ENCODE results near the gene MARCKSL1.
"Not testable (repeated sequence)": the region's sequence is repeated elsewhere in the genome, so short reads cannot be mapped to it uniquely, and the experiment has no call there.

MARCKSL1 gene

GRCh38 chr1:32332290-32333079 is 3.5 kb downstream of the MARCKSL1 start:
- DNase-seq (ENCODE audit: low read depth) = no peak

GRCh38 chr1:32331549-32331948 is 4.5 kb downstream of the MARCKSL1 start:
- DNase-seq (ENCODE audit: low read depth) = no peak

DNA sequence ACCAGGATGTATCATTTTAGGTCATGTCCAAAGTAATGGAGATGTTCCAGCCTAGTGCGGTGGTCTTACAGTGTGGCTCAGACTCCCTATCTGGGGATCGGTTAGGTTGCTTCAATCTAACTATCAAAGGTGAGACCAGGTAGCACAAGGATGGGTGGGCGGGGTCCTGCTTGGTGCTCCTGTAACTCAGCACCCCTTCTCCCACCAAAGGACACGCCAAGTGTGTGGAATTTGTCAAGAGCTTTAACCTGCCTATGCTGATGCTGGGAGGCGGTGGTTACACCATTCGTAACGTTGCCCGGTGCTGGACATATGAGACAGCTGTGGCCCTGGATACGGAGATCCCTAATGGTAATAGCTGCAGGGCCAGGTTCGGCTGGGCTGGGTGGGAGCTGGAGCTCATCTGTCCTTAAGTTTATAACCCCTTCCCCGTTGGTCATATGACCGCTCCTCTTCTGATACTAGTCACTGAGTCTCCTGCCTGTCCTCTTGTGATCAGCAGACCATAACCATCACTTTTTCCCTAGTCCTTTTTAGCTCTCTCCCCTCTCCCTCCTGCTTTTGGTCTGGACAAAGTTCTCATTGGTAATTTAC is 5.4 kb downstream of the MARCKSL1 start:
- no peak for DNase-seq (ENCODE audit: low read depth)

DNA sequence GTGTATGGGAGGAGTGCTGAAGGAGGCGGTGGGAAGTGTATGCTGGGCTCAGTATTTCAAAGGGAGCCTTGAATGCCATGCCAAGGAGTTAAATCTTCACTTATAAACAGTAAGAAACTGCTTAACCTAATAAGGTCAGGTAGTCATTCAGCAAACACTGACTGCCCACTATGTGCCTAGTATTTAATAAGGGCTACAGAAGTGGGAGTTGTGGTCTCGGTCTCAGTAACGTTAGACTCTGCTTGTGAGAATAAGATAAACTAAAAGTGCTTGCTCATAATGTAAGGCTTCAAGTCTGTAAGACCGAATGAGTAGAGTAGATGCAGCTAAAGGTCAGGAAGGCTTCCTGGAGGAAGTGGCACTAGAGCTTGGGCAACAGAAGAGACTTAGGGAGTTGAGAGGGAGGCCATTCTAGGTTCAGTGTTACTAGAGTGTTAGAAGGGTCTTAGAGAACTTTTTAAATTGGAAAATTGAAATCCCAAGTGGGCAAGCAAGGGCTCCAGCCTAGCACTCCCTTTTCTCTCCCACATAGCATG is 6.0 kb downstream of the MARCKSL1 start:
- no peak for DNase-seq (ENCODE audit: low read depth)

- DNase-seq (ENCODE audit: low read depth) = no peak
Measured at GRCh38 chr1:32327204-32327603, 8.8 kb downstream of the MARCKSL1 start.

DNA sequence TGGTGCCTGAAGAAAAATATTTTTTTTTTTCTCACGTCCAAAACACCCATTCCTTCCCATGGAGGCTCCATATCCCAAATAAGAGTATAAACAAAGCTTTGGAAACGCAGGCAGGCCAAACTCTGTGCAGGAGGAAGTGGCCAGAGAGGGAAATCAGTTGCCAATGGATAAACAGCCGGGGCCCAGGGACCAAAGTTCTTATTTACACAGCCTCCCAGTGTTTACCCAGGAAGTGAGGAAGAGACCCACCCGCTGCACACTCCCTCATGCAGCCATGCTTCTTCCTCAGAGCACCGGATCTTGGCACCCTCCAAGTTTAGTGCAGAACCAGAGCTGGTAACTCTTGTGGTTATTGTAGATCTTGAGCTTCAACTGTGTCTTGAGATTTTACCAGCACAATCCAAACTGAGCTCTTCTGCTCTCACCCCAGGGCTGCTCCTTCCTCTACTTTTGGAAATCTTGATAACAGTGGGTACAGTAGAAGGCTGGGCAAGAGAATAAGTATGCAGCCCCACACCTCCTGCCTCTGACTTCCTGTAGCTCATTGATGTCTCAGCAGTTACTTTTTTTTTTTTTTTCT is 14.2 kb downstream of the MARCKSL1 start:
- peak; percentile 16 for DNase-seq (ENCODE audit: low read depth)

GRCh38 chr1:32318127-32318869 is 17.7 kb downstream of the MARCKSL1 start:
- DNase-seq (ENCODE audit: low read depth) = no peak

DNA sequence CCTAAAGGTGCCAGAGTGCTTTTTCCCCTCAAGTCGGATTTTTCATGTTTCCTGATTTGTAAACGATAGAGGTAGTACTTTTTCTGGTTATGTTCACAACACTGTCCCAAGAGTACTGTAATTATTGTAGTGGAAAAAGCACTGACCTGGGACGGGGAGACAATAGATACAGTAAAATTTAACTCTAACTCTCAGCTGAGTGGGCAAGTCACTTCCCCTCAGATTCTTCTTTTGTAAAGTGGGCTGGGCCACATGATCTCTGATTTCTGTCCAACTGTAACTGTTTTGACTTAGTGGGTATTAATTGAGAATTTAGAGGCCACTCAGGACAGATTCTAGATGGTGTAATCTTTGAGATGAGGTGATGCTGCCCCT is 19.1 kb downstream of the MARCKSL1 start:
- DNase-seq (ENCODE audit: low read depth) = no peak

DNA sequence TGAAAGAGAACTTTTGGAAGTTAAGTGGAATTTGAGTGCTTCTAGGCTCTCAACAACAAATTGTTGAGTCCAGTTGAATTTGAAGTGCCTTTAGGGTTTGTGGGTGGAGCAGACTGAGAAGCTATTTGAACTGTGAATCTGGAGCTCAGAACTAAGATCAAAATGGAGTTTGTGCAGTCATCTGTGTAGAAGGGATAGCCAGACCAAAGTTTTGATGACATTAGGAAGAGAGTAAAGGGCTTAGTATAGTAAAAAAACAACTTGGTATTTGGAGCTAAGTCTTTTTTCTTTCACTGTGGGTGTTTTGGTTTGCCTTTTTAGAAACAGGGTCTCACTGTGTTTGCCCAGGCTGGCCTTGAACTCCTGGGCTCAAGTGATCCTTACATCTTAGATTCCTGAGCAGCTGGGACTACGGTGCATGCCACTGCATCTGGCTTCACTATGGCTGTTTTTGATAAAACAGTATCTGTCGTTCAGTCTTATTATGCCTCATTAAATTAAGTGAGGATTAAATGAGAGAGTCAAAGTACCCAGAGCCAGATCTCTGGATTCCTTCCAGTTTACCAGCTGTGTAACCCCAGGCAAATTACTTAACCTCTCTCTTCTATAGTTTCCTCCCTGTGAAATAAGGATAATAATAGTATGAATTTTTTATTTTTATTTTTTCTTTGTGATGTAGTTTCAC is 24.2 kb downstream of the MARCKSL1 start:
- no peak for DNase-seq (ENCODE audit: low read depth)

DNA sequence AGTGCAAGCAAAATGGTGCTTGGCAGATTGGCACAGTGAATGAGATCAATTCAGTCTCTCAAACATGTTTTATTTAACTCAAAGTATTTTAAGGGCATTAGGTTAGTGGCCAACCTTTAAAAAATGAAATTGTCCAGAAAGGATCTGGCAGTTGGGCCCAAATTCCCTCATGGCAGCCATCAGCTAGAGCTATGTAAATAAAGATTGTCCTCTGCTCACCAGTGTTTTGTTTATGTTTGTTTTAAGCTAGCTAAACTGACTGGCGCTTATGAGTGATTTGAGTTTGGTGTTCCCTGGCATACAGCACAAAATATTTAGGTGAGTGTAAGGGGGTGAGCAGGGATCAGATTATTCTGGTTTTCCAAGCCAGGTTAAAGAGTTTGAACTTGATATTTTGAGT is 26.1 kb downstream of the MARCKSL1 start:
- no peak for DNase-seq (ENCODE audit: low read depth)

- DNase-seq (ENCODE audit: low read depth) = no peak
Measured at GRCh38 chr1:32307324-32307723, 28.7 kb downstream of the MARCKSL1 start.

DNA sequence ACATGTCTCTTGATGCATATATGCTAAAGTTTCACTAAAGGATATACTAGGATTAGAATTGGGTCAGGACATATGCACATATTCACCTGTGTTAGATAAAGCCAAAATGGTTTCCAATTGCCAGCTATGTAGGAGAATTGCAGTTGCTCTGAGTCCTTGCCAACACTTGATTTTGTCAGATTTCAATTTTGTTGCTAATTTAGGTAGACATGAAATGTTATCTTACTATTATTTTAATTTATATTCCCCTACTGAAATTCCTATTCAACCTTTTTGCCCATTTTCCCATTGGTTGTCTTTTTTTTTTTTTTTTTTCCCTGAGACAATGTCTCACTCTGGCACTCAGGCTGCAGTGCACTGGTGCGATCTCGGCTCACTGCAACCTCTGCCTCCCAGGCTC is 30.7 kb downstream of the MARCKSL1 start:
- DNase-seq (ENCODE audit: low read depth) = no peak

- DNase-seq (ENCODE audit: low read depth) = peak; percentile 65
Measured at GRCh38 chr1:32303997-32304622, 31.9 kb downstream of the MARCKSL1 start.

GRCh38 chr1:32303358-32303757 is 32.7 kb downstream of the MARCKSL1 start:
- no peak for DNase-seq (ENCODE audit: low read depth)

GRCh38 chr1:32299327-32299726 is 36.7 kb downstream of the MARCKSL1 start:
- no peak for DNase-seq (ENCODE audit: low read depth)

GRCh38 chr1:32298211-32298610 is 37.8 kb downstream of the MARCKSL1 start:
- not testable (repeated sequence) for DNase-seq (ENCODE audit: low read depth)

GRCh38 chr1:32291708-32292538 is 44.1 kb downstream of the MARCKSL1 start, which contains the start of gene HDAC1:
Gene HDAC1 (plus strand): TSS chr1:32292083. CDS start chr1:32292170, 87 bp downstream.
- DNase-seq (ENCODE audit: low read depth) = peak; percentile 96

GRCh38 chr1:32291145-32291707 is 44.8 kb downstream of the MARCKSL1 start:
- DNase-seq (ENCODE audit: low read depth) = peak; percentile 66

- DNase-seq (ENCODE audit: low read depth) = no peak
Measured at GRCh38 chr1:32289256-32289655, 46.8 kb downstream of the MARCKSL1 start.

DNA sequence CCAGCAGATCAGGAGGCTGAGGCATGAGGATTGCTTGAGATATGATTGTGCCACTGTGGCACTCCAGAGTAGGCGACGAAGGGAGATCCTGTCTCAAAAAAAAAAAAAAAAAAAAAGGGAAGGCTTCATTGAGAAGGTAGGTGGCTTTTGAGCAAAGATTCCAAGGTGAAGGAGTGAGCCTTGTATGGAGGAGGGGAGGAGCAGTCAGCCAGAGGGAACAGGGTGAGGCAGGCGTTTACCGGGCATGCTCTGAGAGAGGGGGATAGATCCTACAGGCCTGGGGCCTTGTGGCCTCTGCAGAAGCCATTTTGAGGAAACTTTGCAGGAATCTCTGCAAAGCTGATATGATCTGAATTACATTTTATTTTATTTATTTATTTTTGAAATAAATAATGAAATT is 49.3 kb downstream of the MARCKSL1 start:
- DNase-seq (ENCODE audit: low read depth) = no peak
